NCI-H446 treated with DMSO at 0.1 percent for 48 hours (cell line): ENCODE data around the gene XYLT2.

Experiments used
- DNase-seq: peaks from one replicate; lab custom pipeline; 2025; lab: John Stamatoyannopoulos, UW

The XYLT2 gene

GRCh38 chr17:50348522-50349242 lies 2.8 kb downstream of the XYLT2 start:
- DNase-seq: no peak

GRCh38 chr17:50349243-50349600 lies 3.3 kb downstream of the XYLT2 start:
- DNase-seq: no peak

- DNase-seq: no peak
Observed at GRCh38 chr17:50350733-50351132, 4.8 kb downstream of the XYLT2 start.

- DNase-seq: peak; percentile 19
Observed at GRCh38 chr17:50352072-50352692, 6.3 kb downstream of the XYLT2 start.

GRCh38 chr17:50352693-50353599 lies 7.0 kb downstream of the XYLT2 start:
- no peak for DNase-seq

- DNase-seq: no peak
Observed at GRCh38 chr17:50353600-50354195, 7.8 kb downstream of the XYLT2 start.

- DNase-seq: no peak
Observed at GRCh38 chr17:50354198-50354597, 8.3 kb downstream of the XYLT2 start.

GRCh38 chr17:50354776-50355175 lies 8.8 kb downstream of the XYLT2 start:
- DNase-seq: no peak

GRCh38 chr17:50355336-50355700 lies 9.4 kb downstream of the XYLT2 start:
- no peak for DNase-seq

- no peak for DNase-seq
Observed at GRCh38 chr17:50355701-50356341, 9.9 kb downstream of the XYLT2 start.

GRCh38 chr17:50356418-50356817 lies 10.5 kb downstream of the XYLT2 start:
- DNase-seq: no peak

GRCh38 chr17:50356892-50357510 lies 11.1 kb downstream of the XYLT2 start:
- DNase-seq: no peak

- no peak for DNase-seq
Observed at GRCh38 chr17:50358177-50358576, 12.3 kb downstream of the XYLT2 start.

- DNase-seq: no peak
Observed at GRCh38 chr17:50359005-50359699, 13.2 kb downstream of the XYLT2 start.

GRCh38 chr17:50359998-50360461 lies 14.1 kb downstream of the XYLT2 start:
- DNase-seq: no peak

- DNase-seq: no peak
Observed at GRCh38 chr17:50360486-50361115, 14.7 kb downstream of the XYLT2 start.

- peak; percentile 4 for DNase-seq
Observed at GRCh38 chr17:50361561-50362480, 15.9 kb downstream of the XYLT2 start.

- DNase-seq: no peak
Observed at GRCh38 chr17:50362661-50363060, 16.7 kb downstream of the XYLT2 start.
